ENCODE results near the gene POLRMT.
"Not testable (repeated sequence)": the region's sequence is repeated elsewhere in the genome, so short reads cannot be mapped to it uniquely, and the experiment has no call there.

The POLRMT gene

DNA sequence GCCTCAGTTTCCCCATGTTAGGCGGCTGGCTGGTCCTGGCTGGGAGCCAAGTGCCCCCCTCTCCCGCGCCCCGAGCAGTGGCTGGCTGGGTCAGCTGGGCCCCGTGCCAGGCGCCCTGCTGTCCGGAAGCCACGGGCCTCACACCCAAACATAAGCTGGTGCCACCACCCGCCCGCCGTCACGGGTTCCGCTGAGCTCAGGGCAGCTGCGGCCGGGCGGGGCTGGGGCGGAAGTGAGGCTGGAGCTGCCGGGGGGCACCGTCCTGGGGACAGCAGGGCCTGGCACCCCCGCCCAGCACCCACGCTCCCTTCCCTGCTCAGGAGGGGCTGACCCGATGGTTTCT lies 24.4 kb downstream of the POLRMT start:
- no peak for DNase-seq

DNA sequence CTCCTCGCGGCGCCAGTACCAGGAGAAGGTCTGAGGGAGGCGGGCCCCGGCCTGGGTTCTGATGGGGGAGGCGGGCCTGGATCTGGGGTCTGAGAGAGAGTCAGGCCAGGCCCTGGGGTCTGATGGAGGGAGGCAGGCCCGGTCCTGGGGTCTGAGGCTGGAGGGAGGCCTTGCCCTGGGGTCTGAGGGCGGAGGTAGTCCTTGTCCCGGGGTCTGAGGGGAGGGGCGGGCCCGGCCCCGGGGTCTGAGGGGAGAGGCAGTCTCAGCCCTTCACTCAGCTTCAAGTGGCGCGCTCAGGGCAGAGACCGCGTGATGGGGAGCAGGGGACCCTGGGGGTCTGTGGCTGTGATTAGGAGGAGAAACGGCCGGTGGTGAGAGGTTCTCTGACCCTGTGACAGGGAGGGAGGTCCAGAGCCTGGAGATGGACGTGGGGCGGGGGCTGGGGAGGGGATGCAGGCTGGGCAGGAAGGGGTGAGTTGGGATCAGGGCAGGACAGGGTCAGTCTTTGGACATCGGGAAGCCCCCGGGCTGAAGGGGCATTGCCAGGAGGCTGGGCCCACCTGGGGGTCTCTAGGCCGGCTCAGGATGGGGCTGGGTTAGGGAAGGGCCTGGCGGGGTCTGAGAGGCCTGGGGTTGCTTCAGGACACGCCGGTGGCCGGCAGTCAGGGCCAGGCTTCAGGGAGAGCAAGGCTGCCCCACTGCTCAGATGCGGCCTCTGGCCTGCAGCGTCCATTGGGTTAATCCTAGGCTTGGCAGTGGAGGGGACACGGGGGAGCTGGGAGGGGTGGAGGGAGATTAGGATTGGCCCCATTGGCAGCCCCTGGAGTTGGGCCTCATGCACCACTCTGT lies 25.0 kb downstream of the POLRMT start:
- no peak for DNase-seq

DNA sequence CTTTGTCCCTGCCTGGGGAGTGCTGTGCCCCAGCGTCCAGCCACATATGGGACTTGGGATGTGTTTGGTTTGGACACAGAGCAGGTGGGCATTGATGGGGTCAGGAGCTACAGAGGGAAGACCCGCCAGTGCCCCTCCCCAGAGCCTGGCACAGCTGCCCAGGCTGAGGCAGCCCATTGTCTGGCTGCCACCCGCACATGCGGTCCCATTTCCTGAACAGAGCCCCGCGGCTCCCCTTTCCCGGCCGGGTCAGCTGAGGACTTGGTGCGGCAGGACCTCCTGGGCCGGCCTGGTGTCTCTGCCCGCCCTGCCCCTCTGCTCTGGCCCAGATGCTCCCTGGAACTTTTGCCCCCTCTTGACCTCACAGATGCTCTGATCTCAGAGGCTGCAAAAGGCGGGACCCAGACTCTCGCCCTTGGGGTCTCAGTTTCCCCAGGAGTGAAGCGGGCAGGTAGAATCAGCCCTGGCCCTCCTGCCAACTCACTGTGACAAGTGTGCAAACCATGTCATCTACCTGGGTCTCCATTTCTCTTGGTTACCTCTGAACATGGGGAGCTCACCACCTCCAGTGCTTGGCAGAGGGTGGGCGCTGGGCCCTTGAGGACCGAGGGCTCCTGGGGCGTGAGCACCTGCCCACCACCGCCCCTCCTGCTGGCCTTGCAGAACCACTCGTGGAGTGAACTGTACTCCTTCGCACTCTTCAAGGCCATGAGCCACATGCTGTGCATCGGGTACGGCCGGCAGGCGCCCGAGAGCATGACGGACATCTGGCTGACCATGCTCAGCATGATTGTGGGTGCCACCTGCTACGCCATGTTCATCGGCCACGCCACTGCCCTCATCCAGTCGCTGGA lies 25.8 kb downstream of the POLRMT start:
- no peak for DNase-seq

DNA sequence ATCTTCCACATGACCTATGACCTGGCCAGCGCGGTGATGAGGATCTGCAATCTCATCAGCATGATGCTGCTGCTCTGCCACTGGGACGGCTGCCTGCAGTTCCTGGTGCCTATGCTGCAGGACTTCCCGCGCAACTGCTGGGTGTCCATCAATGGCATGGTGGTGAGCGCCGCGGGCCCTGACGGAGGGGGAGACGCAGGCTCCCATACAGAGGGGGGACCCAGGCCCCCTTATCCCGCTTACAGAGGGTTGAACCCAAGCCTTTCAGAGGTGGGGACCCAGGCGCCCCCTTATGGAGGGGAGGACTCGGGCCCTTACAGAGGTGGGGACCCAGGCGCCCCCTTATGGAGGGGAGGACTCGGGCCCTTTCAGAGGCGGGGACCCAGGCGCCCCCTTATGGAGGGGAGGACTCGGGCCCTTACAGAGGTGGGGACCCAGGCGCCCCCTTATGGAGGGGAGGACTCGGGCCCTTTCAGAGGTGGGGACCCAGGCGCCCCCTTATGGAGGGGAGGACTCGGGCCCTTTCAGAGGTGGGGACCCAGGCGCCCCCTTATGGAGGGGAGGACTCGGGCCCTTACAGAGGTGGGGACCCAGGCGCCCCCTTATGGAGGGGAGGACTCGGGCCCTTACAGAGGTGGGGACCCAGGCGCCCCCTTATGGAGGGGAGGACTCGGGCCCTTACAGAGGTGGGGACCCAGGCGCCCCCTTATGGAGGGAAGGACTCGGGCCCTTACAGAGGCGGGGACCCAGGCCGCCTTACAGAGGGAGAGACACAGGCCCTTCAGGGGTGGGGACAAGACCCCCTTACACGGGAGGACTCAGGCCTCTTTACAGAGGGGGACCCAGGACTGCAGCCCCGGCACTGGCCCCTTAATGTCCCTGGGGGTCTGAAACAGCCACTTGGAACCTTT lies 28.0 kb downstream of the POLRMT start:
- DNase-seq: peak in 1 of 6 experiments; percentile 34

DNA sequence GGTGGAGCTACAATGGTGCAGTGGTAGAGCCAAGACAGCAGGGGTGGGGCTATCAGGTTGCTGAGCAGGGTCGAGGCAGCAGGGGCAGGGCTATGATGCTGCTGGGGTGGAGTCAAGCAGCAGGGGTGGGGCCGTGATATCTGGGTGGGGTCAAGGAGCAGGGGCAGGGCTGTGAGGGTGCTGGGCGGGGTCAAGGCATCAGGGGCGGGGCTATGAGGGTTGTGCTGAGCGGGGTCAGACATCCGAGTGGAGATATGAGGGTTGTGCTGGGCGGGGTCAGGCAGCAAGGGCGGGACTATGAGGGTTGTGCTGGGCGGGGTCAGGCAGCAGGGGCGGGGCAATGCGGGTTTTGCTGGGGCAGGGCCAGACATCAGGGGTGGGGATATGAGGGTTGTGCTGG lies 29.0 kb downstream of the POLRMT start:
- DNase-seq: peak in 3 of 6 experiments; percentile 17 to 37 (median 22)

DNA sequence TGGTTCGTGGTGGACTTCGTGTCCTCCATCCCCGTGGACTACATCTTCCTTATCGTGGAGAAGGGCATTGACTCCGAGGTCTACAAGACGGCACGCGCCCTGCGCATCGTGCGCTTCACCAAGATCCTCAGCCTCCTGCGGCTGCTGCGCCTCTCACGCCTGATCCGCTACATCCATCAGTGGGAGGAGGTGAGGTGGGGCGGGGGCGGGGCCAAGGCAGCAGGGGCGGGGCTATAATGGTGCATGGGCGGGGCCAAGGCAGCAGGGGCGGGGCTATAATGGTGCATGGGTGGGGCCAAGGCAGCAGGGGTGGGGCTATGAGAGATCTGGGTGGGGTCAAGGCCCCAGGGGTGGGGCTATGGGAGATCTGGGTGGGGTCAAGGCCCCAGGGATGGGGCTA lies 29.6 kb downstream of the POLRMT start:
- DNase-seq: peak in 2 of 6 experiments; percentile 14 to 30

DNA sequence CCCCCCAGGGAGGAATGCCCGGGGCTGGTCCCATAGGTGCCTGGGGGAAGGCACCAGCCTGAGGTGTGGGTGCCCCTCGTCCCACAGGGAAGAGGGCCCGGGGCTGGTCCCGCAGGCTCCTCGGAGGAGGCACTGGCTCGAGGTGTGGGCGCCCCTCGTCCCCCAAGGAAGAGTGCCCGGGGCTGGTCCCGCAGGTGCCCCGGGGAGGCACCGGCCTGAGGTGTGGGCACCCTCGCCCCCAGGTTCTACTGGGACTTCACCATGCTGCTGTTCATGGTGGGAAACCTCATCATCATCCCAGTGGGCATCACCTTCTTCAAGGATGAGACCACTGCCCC lies 30.1 kb downstream of the POLRMT start:
- not testable (repeated sequence) for DNase-seq

GRCh38 chr19:602391-603301 lies 30.7 kb downstream of the POLRMT start:
- no peak for DNase-seq

DNA sequence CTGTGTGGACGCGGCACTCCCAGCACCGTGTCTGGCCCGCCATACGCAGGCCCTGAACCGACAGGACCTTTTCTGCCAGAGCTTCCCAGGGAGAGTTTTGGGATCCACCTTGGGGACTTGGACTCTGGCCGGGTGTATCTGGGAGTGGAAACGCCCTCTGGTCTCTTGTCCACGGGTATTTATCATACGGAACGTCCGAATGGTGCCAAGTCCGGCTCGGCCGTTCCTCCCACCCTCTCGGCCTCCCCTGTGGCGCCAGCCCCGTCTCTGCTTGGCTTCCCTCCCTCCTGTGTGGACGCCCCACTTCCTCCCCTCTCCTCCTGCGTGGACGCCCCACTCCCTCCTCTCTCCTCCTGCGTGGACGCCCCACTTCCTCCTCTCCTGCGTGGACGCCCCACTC lies 31.5 kb downstream of the POLRMT start:
- DNase-seq: no peak

- DNase-seq: no peak
Observed at GRCh38 chr19:601310-601709, 32.0 kb downstream of the POLRMT start.

DNA sequence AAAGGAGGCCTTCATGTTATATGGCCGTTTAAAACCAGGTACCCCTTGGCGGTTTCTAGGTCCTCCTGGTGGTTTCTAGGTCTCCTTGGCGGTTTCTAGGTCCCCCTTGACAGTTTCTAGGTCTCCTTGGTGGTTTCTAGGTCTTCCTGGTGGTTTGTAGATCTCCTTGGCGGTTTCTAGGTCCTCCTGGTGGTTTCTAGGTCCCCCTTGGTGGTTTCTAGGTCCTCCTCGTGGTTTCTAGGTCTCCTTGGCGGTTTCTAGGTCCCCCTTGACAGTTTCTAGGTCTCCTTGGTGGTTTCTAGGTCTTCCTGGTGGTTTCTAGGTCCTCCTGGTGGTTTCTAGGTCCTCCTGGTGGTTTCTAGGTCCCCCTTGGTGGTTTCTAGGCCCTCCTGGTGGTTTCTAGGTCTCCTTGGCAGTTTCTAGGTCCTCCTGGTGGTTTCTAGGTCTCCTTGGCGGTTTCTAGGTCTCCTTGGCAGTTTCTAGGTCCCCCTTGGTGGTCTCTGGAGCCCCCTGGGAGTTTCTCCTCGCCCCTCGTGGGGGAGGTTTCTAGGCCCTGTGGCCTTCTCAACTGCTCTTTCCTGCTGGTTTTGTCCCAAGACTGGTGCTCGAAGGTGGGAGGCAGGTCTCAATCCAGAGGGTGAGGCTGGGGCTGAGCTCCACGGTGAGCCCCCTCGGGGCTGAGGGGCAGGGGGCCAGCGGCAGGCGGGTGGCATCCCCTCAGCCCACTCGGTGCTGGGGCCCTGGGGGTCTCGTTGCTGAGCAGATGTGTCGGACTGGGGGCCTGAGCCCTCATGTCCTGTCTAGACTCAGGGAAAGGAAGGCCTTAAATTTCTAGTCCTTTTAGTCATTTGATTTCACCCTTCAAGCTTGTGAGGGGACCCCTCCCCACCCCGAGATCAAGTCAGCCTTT lies 35.7 kb downstream of the POLRMT start:
- DNase-seq: no peak

DNA sequence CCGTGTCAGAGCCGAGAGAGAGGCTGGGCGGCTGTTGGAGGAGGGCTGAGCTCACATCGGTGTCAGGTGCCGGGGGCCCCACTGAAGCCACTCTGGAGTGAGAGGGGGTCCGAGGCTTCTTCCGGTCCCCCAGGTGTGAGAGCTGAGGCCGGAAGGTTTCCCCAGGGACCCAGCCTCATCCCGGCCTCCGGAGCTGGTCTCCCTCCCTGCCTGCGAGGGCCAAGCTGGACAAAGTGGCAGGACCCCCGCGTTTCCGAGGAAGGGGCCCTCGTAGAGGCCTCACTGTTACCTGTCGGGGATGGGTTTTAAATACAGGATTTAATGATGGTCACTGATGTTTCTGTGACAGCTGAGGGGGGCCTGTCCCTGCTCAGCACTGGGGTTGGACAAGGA lies 37.1 kb downstream of the POLRMT start:
- DNase-seq: no peak

- no peak for DNase-seq
Observed at GRCh38 chr19:595326-596262, 37.7 kb downstream of the POLRMT start.

DNA sequence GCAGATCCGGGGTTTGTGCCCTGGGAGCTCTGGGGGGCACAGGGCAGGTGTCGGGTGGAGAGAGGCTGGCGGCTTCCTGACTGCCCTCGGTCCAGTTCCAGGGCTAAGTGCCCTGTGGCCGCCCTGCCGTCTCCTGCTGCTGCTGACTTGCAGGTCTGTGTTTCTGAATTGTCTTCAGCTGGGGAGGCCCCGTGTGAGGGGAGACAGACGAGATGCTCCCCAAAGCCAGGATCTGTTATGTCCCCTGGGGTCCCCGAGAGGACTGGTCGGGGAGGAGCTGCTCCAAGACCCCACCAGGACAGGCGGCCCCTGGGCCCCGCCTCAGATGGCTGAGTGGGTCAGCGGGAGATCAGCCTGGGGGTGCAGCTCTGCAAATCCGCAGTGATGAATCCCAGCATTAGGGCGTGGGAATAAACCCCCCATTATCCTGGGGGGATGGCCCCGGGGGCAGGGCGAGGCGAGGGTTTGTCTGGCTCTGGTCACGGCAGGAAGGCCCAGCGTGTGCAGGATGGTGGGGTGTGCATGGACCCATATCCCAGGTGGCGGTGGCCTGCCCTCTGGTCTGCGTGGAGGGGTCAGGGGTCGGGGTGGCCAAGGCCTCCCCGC lies 39.0 kb downstream of the POLRMT start:
- DNase-seq: no peak

- no peak for DNase-seq
Observed at GRCh38 chr19:593505-593904, 39.8 kb downstream of the POLRMT start.

DNA sequence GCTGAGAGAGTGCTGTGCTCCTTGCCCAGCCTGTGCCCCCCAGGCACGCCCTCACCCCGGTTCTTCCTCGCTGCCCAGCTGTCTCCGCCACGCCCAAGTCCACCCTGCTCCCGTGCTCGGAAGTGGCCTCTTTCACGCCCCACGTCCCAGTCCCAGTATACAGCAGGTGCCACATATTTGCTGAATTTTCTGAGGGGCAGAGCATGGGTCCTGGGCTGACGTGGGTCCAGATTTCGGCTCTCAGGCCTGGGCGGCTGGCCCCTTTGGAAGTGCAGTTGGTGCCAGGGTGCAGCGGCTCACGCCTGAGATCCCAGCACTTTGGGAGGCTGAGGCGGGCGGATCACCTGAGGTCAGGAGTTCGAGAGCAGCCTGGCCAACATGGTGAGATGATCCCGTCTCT lies 40.3 kb downstream of the POLRMT start:
- DNase-seq: no peak

DNA sequence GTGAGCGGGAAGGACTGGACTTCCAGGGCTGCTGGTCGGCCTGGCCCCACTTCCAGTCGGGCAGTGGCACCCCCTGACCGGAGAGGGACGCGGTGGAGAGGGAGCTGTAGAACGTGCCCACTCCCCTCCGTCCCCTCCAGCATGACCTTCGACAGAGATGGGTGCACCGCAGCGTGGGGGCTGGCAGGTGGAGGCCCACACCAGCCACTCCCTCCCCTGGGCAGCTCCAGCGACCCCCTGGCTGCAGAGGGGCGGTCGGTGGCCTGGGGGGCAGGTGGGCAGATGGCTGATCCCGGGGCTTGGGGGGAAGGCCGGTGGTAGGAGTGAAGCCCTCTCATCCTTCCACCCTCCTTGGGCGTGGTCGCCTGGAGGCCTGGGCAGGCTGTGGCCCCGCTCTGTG lies 41.2 kb downstream of the POLRMT start:
- DNase-seq: no peak

GRCh38 chr19:591099-591958 lies 42.0 kb downstream of the POLRMT start:
- no peak for DNase-seq
